Upper lobe of left lung (tissue), 4 donors: ENCODE measurements around the gene IGFBP3.

Source experiments
- POLR2A ChIP-seq, 4 donors: fragments of 450-650 bp; IDR thresholded peaks; one replicate each; pipeline ENCODE4 v1.5.1; 2016 to 2017; ENCODE audit warnings: antibody characterized with exemption in 4 of 4, mild to moderate bottlenecking in 2 of 4
- TF ChIP-seq, protein P1 (sequence below), 6 experiments: fragments of 450-650 bp in 4 of 6; fragments of 200-600 bp in 2 of 6; sonication (generic) in 2 of 6; IDR thresholded peaks; one replicate each; pipeline ENCODE4 v1.5.1; 2016 to 2019; ENCODE audit warnings: antibody characterized with exemption in 6 of 6

DNA sequence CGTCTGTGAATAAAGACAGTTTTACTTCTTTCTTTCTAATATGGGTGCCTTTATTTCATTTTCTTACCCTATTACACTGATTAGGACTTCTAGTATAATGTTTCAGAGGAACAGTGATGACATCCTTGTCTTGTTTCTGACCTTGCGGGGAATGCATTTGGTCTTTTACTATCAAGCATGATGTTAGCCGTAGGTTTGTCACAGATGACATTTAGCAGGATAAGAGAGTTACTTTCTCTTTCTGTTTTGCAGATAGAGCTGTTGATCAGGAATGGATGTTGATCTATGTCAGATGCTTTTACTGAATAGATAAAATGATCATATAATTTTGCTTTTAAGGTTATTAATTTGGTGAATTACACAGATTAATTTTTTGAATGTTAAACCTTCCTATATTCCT, 6.6 kb upstream of the IGFBP3 start:
- TF ChIP-seq, protein P1, sequence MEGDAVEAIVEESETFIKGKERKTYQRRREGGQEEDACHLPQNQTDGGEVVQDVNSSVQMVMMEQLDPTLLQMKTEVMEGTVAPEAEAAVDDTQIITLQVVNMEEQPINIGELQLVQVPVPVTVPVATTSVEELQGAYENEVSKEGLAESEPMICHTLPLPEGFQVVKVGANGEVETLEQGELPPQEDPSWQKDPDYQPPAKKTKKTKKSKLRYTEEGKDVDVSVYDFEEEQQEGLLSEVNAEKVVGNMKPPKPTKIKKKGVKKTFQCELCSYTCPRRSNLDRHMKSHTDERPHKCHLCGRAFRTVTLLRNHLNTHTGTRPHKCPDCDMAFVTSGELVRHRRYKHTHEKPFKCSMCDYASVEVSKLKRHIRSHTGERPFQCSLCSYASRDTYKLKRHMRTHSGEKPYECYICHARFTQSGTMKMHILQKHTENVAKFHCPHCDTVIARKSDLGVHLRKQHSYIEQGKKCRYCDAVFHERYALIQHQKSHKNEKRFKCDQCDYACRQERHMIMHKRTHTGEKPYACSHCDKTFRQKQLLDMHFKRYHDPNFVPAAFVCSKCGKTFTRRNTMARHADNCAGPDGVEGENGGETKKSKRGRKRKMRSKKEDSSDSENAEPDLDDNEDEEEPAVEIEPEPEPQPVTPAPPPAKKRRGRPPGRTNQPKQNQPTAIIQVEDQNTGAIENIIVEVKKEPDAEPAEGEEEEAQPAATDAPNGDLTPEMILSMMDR (IDR thresholded peaks at IDR 0.05) = no peak
- no peak for TF ChIP-seq POLR2A (IDR thresholded peaks at IDR 0.05)
